Measurements from ENCODE around the gene GNMT. TPM values are rescaled to one million over a fixed set of nuclear protein-coding genes. Genes with fewer than 3 reads are reported as not detected.

GNMT gene
- total RNA-seq = 0.13 and 0.36 TPM in 2 replicates

DNA sequence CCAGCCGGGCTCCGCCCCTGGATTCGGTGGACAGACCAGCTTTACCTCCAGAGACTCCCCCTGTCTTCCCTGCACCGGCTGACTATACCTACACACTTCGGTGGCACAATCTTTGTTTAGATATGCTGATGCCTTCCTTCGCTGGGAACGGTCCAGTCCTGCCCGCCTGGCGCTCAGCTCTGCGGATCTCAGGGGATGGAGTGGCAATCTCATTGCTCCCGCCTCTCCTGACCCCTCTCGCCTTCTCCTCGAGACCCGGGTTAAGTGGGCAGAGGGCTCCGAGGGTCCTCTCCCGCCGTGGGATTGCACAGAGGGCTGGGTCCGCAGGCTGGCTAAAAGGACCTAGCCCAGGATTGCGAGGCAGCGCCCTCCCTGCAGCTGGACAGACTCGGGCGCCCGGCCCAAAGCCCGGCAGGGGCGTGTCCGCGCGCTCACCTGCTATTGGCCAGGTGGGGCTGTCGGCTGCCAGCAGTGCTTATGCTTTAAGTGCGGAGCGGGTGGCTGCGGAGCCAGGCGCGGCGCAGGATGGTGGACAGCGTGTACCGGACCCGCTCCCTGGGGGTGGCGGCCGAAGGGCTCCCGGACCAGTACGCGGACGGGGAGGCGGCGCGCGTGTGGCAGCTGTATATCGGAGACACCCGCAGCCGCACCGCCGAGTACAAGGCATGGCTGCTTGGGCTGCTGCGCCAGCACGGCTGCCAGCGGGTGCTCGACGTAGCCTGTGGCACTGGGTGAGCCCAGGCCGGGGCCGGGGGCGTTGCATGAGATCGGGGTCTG, at the start of gene GNMT:
Gene GNMT (plus strand): TSS at position 512 of the 777 bp plus-strand sequence. CDS start 14 bp downstream, at position 526.

DNA sequence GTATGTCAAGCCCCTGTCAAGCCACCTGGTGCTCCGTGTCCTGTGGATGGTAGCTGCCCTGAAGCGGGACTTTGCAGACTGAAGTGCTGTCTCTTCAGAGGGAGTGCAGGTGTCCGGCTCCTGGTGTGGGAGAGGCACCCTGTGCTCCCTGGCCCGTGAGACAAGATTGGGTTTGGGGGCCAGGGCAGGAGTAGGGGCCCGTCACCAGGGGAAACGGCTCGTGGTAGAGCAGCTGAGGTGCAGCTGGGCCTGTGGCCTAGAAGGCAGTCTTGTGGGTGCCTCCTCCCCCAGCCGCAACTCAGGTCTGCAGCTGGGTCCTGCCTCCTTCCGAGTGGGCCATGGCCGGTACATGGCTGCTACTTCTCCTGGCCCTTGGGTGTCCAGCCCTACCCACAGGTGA, 44.8 kb upstream of the GNMT start, which contains the start of gene PTCRA:
Gene PTCRA (plus strand): TSS at position 322 of the 400 bp plus-strand sequence. CDS start 17 bp downstream, at position 339.

DNA sequence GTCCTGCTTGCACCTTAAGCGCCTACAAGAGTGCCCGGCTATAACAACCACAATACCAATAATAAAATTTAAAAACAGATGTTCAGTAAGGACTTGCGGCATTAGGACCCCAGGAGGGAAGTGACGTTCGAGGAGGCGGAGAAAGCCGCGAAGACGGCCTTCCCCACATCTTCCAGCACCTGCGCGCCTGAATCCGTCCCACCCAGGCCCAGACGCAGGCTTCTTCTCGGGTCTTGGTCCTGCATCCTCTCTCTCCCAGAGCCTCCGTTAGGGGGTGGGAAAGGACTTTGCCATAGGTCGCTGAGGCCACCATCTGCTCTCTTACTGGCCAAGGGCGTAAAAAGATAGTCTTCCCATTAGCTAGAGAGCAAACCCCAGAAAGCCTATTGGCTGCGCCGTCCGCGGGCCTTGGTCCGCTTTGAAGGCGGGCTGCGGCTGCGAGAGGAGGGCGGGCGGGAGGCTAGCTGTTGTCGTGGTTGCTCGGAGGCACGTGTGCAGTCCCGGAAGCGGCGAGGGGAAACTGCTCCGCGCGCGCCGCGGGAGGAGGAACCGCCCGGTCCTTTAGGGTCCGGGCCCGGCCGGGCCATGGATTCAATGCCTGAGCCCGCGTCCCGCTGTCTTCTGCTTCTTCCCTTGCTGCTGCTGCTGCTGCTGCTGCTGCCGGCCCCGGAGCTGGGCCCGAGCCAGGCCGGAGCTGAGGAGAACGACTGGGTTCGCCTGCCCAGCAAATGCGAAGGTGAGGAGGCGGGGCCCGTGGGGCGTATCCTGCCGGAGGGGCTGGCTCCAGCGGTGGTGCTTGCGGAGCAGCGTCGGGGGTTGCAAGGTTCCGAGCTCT, 31.4 kb upstream of the GNMT start, which contains the start of gene CNPY3:
Gene CNPY3 (plus strand): TSS at position 495 of the 835 bp plus-strand sequence. CDS start 91 bp downstream, at position 586.

DNA sequence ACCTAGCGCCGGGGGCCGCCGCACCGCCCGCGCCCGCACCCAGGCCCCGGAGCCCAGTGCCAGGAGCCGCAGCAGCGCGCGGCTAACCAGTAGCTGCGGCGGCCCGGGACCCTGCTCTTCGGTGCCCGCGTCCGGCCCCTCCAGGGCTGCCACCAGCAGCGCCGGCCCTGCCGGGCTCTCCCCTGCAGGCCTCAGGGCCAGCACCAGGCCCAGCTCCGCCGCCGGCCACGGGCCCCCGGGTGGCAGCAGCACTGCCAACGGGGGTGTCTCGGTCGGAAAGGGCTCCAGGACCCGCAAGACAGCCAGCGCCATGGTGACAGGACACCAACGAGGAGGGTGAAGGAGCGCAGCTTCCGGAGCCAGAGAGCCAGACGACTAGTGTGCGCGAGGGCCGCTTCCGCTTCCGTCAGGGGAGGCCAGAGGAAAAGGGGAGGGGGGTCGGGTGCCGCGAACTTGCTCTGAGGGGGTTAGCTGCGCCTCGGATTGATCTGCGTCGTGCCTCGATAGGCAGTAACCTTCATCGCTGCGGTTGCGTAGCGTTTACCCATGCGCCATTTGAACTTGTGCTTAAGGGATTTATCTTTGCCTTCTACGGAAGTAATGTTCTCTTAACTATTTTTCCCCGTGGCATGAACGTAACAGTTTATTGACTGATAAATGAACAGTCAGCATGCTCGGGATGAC, 18.4 kb downstream of the GNMT start, which contains the start of gene PEX6:
Gene PEX6 (minus strand): TSS at position 343 of the 684 bp plus-strand sequence. CDS start 31 bp downstream, at position 312.

DNA sequence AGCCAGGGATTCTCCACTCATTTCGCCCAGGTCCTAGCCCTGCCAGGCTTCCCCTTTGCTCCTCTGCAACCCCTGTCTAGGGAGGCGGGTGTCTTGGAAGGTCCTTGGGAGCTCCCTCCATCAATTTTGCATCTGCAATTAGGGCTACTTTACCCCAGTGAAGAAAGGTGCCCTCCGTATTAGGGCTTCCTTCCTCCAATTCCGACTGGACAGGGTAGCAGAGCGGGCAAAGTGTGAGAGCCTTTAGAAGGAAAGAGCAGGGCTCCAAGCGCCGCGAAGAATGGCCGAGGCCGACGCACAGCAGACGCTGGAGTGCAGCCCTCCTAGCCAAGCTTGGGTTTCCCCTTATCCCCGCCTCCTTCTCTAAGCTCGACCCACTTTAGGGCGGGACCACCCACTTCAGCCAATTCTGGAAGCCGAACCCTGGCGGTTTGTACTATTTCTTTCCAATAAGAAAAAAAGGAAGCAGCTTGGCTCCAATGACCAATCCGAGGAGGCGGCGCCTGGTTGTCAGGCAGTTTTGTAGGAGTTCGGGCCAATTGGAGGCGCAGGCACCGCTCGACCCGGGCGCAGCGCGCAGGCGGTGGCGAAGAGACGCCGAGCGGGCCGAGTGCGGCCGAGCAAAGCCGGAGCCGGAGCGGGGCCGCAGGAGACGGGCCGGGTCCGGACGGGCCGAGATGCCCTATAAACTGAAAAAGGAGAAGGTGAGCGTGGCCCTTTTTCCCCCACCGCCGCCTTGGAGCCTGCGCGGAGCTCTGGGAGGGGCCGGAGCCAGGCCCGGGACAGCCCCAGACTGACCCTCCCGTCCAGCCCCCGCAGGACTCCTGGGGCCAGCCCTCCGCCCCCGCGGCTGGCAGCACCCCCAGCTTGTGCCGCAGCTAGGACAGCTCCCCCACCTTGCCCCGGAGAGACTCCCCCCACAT, 23.7 kb downstream of the GNMT start, which contains the start of gene PPP2R5D:
Gene PPP2R5D (plus strand): TSS at position 570 of the 923 bp plus-strand sequence. CDS start 108 bp downstream, at position 678.

Other genes with a start within 250 kb of the GNMT start
- 0.50 and 0.91 TPM in 2 replicates for gene PRPH2, start 238.2 kb upstream of the GNMT start, total RNA-seq
- gene TBCC, start 214.7 kb upstream of the GNMT start, total RNA-seq = 26.1 and 30.4 TPM in 2 replicates
- 8.0 and 8.8 TPM in 2 replicates for gene BICRAL, start 178.7 kb upstream of the GNMT start, total RNA-seq
- gene RPL7L1, start 81.1 kb upstream of the GNMT start, total RNA-seq = 106 and 120 TPM in 2 replicates
- not detected in 2 replicates for gene PTCRA, start 44.7 kb upstream of the GNMT start, total RNA-seq
- 49.1 and 62.5 TPM in 2 replicates for gene CNPY3, start 31.3 kb upstream of the GNMT start, total RNA-seq
- 35.5 and 61.3 TPM in 2 replicates for gene PEX6, start 18.4 kb downstream of the GNMT start, total RNA-seq
- gene PPP2R5D, start 23.8 kb downstream of the GNMT start, total RNA-seq = 30.0 and 39.8 TPM in 2 replicates
- 49.3 and 53.0 TPM in 2 replicates for gene MEA1, start 53.2 kb downstream of the GNMT start, total RNA-seq
- 59.1 and 86.7 TPM in 2 replicates for gene KLHDC3, start 53.5 kb downstream of the GNMT start, total RNA-seq
- gene RRP36, start 60.9 kb downstream of the GNMT start, total RNA-seq = 57.6 and 63.3 TPM in 2 replicates
- 68.9 and 77.8 TPM in 2 replicates for gene CUL7, start 93.1 kb downstream of the GNMT start, total RNA-seq
- gene MRPL2, start 98.7 kb downstream of the GNMT start, total RNA-seq = 16.3 and 19.5 TPM in 2 replicates
- gene KLC4, start 98.9 kb downstream of the GNMT start, total RNA-seq = 19.8 and 24.2 TPM in 2 replicates
- 36.5 and 85.2 TPM in 2 replicates for gene PTK7, start 115.6 kb downstream of the GNMT start, total RNA-seq
- gene SRF, start 210.5 kb downstream of the GNMT start, total RNA-seq = 19.1 and 27.0 TPM in 2 replicates
- 28.3 and 41.0 TPM in 2 replicates for gene CUL9, start 221.4 kb downstream of the GNMT start, total RNA-seq

Data from smooth muscle cell of the pulmonary artery (primary cell).